IPS-18c (cell line): ENCODE data around the gene RBM14.
A peak's percentile ranks its signal among the peaks of the same experiment; 100 is the strongest.
"Not testable (repeated sequence)": the region's sequence is repeated elsewhere in the genome, so short reads cannot be mapped to it uniquely, and the experiment has no call there.

Experiments
- H3K4me3 ChIP-seq: 2 replicates; pipeline ENCODE4 v1.7.0; 2013; ENCODE audit warnings: low read depth, mild to moderate bottlenecking, low read length, moderate library complexity; ENCODE audit not compliant: insufficient read depth
- H3K9me3 ChIP-seq: one replicate; pipeline ENCODE4 v1.6.1; 2013; ENCODE audit warnings: mild to moderate bottlenecking, low read length, moderate library complexity; ENCODE audit not compliant: control insufficient read depth, insufficient read depth

The RBM14 gene

DNA sequence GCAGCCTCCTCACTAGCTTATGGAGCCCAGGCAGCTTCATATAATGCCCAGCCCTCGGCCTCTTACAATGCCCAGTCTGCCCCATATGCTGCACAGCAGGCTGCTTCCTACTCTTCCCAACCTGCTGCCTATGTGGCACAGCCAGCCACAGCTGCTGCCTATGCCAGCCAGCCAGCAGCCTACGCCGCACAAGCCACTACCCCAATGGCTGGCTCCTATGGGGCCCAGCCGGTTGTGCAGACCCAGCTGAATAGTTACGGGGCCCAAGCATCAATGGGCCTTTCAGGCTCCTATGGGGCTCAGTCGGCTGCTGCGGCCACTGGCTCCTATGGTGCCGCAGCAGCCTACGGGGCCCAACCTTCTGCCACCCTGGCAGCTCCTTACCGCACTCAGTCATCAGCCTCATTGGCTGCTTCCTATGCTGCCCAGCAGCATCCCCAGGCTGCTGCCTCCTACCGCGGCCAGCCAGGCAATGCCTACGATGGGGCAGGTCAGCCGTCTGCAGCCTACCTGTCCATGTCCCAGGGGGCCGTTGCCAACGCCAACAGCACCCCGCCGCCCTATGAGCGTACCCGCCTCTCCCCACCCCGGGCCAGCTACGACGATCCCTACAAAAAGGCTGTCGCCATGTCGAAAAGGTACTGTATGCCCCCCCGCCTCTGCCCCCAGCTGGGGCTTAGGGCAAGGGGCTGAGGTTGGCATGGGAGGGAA lies 8.8 kb downstream of the RBM14 start:
- no peak overlapping the region for H3K4me3 ChIP-seq

GRCh38 chr11:66625752-66626149 lies 9.3 kb downstream of the RBM14 start:
- no peak overlapping the region for H3K4me3 ChIP-seq
- H3K9me3 ChIP-seq = no peaks in the 10 kb centered on the region

More for the DNA sequence above, 8.8 kb downstream of the RBM14 start:
- H3K9me3 ChIP-seq = no peaks in the 10 kb centered on the region

DNA sequence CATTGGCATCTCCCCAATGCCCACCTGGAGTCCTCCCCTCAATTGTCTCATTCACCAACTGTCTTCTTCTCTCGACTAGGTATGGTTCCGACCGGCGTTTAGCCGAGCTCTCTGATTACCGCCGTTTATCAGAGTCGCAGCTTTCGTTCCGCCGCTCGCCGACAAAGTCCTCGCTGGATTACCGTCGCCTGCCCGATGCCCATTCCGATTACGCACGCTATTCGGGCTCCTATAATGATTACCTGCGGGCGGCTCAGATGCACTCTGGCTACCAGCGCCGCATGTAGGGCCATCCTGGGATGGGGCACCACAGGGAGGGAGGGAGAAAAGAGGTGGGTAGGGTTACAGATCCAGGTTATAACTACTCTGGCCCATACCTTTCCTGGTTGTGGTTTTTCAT lies 10.0 kb downstream of the RBM14 start:
- no peaks in the 10 kb centered on the region for H3K9me3 ChIP-seq
- H3K4me3 ChIP-seq = no peak overlapping the region

DNA sequence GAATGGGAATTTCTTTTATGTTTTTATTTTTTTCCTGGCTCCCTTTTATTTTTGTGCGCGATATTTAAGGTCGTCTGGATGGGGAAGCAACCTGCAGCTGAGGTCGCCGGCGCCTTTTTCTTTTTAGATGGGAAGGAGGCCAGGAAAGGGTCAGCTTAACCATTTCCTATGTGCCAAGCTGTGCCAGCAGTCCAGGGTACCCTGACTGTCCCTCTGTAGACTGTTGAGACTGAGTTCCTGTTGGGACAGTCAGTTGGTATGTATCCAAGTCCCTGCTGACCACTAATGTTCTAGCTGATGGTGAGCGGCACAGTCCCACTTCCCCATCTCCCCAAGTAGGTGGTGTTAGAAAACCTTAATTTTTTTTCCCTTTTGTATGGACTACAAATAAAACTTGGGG lies 10.5 kb downstream of the RBM14 start:
- peaks cover 2% of the 10 kb centered on the region for H3K9me3 ChIP-seq
- H3K4me3 ChIP-seq = no peak overlapping the region

- H3K9me3 ChIP-seq = peaks cover 2% of the 10 kb centered on the region
- H3K4me3 ChIP-seq = no peak overlapping the region
Observed at GRCh38 chr11:66628061-66628603, 11.7 kb downstream of the RBM14 start.

GRCh38 chr11:66629356-66629755 lies 12.9 kb downstream of the RBM14 start:
- Histone ChIP-seq H3K9me3 (peaks cover 2% of the 10 kb centered on the region), H3K4me3 (no peak overlapping the region)

GRCh38 chr11:66631883-66632282 lies 15.5 kb downstream of the RBM14 start:
- peaks cover 2% of the 10 kb centered on the region for H3K9me3 ChIP-seq
- no peak overlapping the region for H3K4me3 ChIP-seq

DNA sequence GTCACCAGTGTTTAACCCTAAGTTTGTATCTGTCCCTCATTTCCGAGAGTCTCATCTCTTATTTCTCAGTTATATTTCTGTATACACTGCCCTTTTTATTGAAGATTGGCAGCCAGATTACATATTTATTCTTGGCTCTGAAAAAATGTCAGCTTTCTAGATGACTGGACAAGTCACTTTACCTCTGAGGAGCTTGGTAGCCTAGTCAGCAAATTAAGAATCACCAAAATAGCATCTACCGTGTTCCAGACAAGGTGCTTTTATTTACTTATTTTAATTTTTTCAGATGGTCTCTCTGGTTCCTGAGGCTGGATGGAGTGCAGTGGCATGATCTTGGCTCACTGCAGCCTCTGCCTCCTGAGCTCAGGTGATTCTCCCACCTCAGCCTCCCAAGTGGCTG lies 16.5 kb downstream of the RBM14 start:
- Histone ChIP-seq H3K9me3 (peaks cover 2% of the 10 kb centered on the region), H3K4me3 (no peak overlapping the region)

- Histone ChIP-seq H3K4me3 (no peak overlapping the region), H3K9me3 (peaks cover 2% of the 10 kb centered on the region)
Observed at GRCh38 chr11:66636411-66636810, 20.0 kb downstream of the RBM14 start.

DNA sequence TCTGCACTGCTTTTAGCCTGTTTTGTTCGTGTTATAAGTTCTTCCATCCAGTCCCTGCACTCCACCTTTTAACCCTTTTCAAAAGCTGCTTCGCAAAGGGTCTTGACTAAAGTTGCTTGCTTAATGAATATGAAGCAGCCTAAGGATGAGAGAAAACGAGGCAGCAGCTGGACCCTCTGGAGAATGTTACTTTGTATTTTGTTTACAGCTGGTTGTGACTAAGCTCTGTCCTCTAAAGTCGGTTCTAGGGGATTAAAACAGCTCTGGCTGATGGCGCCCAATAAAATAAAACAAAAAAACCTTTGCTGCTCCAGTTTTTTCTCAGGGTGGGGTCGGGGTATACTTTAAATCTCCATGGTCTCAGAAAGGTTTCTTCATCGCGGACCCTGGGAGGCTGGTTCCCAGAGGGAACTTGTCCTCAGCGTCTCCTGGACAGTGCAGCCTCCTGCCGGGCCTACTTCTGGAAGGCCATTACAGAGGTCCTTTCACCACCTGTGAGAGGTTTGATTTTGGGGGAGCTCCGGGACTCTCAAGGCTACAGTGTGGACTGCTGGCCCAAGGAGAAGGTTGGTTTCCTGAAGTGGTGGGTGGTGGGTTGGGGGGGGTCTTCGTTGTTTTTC lies 21.2 kb downstream of the RBM14 start:
- Histone ChIP-seq H3K4me3 (peak overlapping the region; percentile 34), H3K9me3 (no peaks in the 10 kb centered on the region)

GRCh38 chr11:66638177-66639065 lies 22.0 kb downstream of the RBM14 start, which contains the start of gene RBM4:
Gene RBM4 (plus strand): TSS chr11:66638703. CDS start chr11:66639712, 1,009 bp downstream.
- Histone ChIP-seq H3K4me3 (peak within 1 kb of the TSS; percentile 97), H3K9me3 (no peaks in the 10 kb centered on the region)

DNA sequence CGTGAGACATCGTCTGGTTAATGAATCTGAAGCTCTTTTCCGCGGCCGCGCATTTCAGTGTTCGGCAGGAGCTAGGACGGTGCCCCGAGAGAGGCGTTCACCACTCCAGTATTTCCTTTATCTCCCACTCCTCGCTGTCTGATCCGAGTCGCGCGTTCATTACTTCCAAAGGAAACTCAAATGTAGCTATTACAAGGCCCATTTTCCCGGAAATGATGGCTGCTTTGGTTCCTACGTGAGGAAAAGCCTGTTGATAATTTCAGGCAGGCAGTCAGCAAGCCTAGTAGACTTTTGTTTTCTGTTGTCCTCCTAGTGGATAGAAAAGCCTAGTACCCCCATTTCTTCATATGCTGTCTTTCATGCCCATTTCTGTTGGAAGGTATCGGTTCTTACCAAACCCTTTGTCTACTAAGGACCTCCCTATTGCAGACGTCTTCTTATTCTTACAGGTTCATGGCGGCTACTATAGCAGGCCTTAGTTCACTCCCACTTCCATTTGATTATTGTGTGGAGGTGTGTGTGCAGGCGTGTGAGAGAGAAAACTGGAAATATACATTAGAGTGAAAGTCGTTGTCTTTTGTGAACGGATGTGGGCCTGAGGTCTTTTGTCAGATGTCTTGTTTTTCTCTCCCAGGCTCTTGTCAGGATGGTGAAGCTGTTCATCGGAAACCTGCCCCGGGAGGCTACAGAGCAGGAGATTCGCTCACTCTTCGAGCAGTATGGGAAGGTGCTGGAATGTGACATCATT lies 22.8 kb downstream of the RBM14 start:
- peak overlapping the region; percentile 97 for H3K4me3 ChIP-seq

DNA sequence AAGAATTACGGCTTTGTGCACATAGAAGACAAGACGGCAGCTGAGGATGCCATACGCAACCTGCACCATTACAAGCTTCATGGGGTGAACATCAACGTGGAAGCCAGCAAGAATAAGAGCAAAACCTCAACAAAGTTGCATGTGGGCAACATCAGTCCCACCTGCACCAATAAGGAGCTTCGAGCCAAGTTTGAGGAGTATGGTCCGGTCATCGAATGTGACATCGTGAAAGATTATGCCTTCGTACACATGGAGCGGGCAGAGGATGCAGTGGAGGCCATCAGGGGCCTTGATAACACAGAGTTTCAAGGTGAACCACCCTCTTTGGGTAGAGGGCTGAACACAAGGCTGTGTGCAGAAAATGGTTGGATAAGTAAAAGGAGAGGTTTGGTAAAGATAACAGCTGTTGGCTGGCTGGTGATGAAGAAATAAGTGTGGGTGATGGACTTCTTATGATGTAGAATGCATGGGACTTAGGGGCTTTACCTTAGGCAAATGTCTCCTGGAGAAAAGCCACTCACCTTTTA lies 23.4 kb downstream of the RBM14 start:
- peak overlapping the region; percentile 97 for H3K4me3 ChIP-seq
- not testable (repeated sequence) for H3K9me3 ChIP-seq

More for the DNA sequence above, 22.8 kb downstream of the RBM14 start:
- H3K9me3 ChIP-seq = no peaks in the 10 kb centered on the region

GRCh38 chr11:66641834-66642233 lies 25.4 kb downstream of the RBM14 start:
- no peaks in the 10 kb centered on the region for H3K9me3 ChIP-seq
- no peak overlapping the region for H3K4me3 ChIP-seq

DNA sequence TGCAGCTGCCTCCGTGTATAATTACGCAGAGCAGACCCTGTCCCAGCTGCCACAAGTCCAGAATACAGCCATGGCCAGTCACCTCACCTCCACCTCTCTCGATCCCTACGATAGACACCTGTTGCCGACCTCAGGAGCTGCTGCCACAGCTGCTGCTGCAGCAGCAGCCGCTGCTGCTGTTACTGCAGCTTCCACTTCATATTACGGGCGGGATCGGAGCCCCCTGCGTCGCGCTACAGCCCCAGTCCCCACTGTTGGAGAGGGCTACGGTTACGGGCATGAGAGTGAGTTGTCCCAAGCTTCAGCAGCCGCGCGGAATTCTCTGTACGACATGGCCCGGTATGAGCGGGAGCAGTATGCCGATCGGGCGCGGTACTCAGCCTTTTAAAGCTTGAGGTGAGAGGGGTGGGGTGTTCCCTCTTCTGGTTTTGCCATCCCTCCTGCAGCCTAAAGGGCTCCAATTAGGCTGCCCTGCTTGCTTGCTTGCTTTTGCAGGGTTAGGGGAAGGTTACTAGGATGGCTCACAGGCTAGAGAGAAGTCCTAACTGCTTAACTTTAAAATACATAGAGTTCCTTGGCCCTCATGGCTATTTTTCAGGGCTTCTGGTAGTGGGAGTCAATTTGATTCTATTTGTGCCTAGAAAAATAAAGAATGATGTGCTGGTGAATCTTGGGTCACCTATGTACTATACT lies 27.5 kb downstream of the RBM14 start:
- Histone ChIP-seq H3K4me3 (no peak overlapping the region), H3K9me3 (no peaks in the 10 kb centered on the region)

- Histone ChIP-seq H3K4me3 (no peak overlapping the region), H3K9me3 (no peaks in the 10 kb centered on the region)
Observed at GRCh38 chr11:66646828-66647227, 30.4 kb downstream of the RBM14 start.
